HepG2 (cell line): ENCODE data around the gene SRC. TPM values are rescaled to one million over a fixed set of nuclear protein-coding genes. Genes with fewer than 3 reads are reported as not detected.

Experiments
- FOXC1 ChIP-seq: sonication (generic); formaldehyde crosslinking; IDR thresholded peaks from 2 replicates; pipeline ENCODE4 v1.8.0; 2022; ENCODE audit warnings: mild to moderate bottlenecking, missing genetic modification reagents, borderline replicate concordance
- JUN ChIP-seq: sonication (generic); formaldehyde crosslinking; IDR thresholded peaks from 2 replicates; pipeline ENCODE4 v1.4.0; 2020; ENCODE audit warnings: mild to moderate bottlenecking, missing genetic modification reagents
- MLLT10 ChIP-seq: sonication (generic); formaldehyde crosslinking; IDR thresholded peaks from 2 replicates; pipeline ENCODE4 v1.4.0; 2020; ENCODE audit warnings: missing genetic modification reagents
- SIN3B ChIP-seq: fragments of 150-350 bp; IDR thresholded peaks from 2 replicates; pipeline ENCODE4 v1.6.1; 2014; ENCODE audit warnings: low read length
- YY1 ChIP-seq: IDR thresholded peaks from 2 replicates; pipeline ENCODE4 v1.6.1; 2011; ENCODE audit warnings: low read length, low read depth, moderate library complexity, mild to moderate bottlenecking; ENCODE audit not compliant: insufficient read depth, insufficient replicate concordance
- ZNF598 ChIP-seq: sonication (generic); formaldehyde crosslinking; IDR thresholded peaks from 2 replicates; pipeline ENCODE4 v1.5.1; 2020; ENCODE audit warnings: mild to moderate bottlenecking, missing genetic modification reagents, borderline replicate concordance
- ZNF678 ChIP-seq: sonication (generic); formaldehyde crosslinking; IDR thresholded peaks from 2 replicates; pipeline ENCODE4 v1.4.0; 2020; ENCODE audit warnings: mild to moderate bottlenecking, missing genetic modification reagents
- polyA plus RNA-seq, 8 experiments: library from polyadenylated mRNA; depleted of rRNA in 3 of 8; stranded (reverse) in 7 of 8; unstranded in 1 of 8; fragments of >200 nt; fragmentation: Illumina TruSeq in 4 of 8; extraction: Trizol in 4 of 8; gene quantifications; 2 replicates each; pipeline versions ENCODE4 v1.2.1 to v1.2.3, GENCODE V29; 2011 to 2016; ENCODE audit warnings: low read depth in 4 of 8, missing spikeins in 1 of 8, mixed read lengths in 1 of 8; ENCODE audit not compliant: insufficient read depth in 1 of 8
- total RNA-seq, 5 experiments: library from RNA; depleted of rRNA; stranded (reverse); fragments of >200 nt; fragmentation: Illumina TruSeq; extraction: Trizol; gene quantifications; 2 replicates each; pipeline ENCODE4 v1.2.3, GENCODE V29; 2016; ENCODE audit warnings: low read depth in 1 of 5
- TF ChIP-seq, protein P1 (sequence below): sonication (generic); formaldehyde crosslinking; IDR thresholded peaks from 2 replicates; pipeline ENCODE4 v1.8.0; 2022; ENCODE audit warnings: low read depth, missing genetic modification reagents
- TF ChIP-seq, protein P2 (sequence below): sonication (generic); formaldehyde crosslinking; IDR thresholded peaks from 2 replicates; pipeline ENCODE4 v1.4.0; 2020; ENCODE audit warnings: mild to moderate bottlenecking, missing genetic modification reagents
- TF ChIP-seq, protein P3 (sequence below): sonication (generic); formaldehyde crosslinking; IDR thresholded peaks from 2 replicates; pipeline ENCODE4 v1.8.0; 2022; ENCODE audit warnings: mild to moderate bottlenecking, missing genetic modification reagents
- TF ChIP-seq, protein P4 (sequence below): sonication (generic); formaldehyde crosslinking; IDR thresholded peaks from 2 replicates; pipeline ENCODE4 v1.8.0; 2022; ENCODE audit warnings: missing genetic modification reagents, low read depth, mild to moderate bottlenecking, borderline replicate concordance
- TF ChIP-seq, protein P5 (sequence below): sonication (generic); formaldehyde crosslinking; IDR thresholded peaks from 2 replicates; pipeline ENCODE4 v1.5.0; 2020; ENCODE audit warnings: mild to moderate bottlenecking, missing genetic modification reagents, borderline replicate concordance
- TF ChIP-seq, protein P6 (sequence below): sonication (generic); formaldehyde crosslinking; IDR thresholded peaks from 2 replicates; pipeline ENCODE4 v1.4.0; 2020; ENCODE audit warnings: missing genetic modification reagents
- TF ChIP-seq, protein P7 (sequence below): IDR thresholded peaks from 2 replicates; pipeline ENCODE4 v1.6.1; 2018; ENCODE audit warnings: missing genetic modification reagents, mild to moderate bottlenecking, missing compliant biosample characterization

Gene SRC
- total and polyA plus RNA-seq, 2 of the 13 experiments (the other 11 are each of a cell fraction or from before 2014, with no cell fraction given), result 54.7 to 192 TPM

DNA sequence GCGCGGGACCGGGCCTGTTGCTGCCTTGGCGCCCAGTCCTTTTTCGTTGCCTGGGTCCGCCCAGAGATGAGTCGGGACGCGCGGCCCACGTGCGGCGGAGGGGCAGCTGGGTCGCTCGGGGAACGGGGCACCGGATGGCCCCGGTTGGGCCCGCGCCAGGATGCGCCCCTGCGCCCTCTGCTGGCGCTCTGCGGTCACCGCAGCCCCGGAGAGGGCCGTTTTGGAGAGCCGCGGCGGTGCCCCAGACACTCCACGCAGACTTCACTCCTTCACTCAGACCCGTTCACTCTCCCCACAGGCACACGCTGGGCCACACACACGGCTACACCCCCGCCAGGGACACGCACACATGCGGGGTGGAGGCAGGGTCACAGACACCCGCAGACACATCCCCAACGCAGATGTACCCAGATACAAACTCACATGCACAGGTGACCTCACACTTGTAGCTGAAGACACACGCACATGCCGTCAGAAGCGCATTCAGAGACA, 38.8 kb downstream of the SRC start (continued):
- TF ChIP-seq, protein P1, sequence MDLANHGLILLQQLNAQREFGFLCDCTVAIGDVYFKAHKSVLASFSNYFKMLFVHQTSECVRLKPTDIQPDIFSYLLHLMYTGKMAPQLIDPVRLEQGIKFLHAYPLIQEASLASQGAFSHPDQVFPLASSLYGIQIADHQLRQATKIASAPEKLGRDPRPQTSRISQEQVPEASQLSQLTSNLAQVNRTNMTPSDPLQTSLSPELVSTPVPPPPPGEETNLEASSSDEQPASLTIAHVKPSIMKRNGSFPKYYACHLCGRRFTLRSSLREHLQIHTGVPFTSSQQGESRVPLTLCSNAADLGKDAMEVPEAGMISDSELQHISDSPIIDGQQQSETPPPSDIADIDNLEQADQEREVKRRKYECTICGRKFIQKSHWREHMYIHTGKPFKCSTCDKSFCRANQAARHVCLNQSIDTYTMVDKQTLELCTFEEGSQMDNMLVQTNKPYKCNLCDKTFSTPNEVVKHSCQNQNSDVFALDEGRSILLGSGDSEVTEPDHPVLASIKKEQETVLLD (CRISPR knock-in tag), result peak; percentile 2; the same call in 1 of the 2 replicates
- no peak for TF ChIP-seq ZNF598 (CRISPR knock-in tag)
- TF ChIP-seq, protein P2, sequence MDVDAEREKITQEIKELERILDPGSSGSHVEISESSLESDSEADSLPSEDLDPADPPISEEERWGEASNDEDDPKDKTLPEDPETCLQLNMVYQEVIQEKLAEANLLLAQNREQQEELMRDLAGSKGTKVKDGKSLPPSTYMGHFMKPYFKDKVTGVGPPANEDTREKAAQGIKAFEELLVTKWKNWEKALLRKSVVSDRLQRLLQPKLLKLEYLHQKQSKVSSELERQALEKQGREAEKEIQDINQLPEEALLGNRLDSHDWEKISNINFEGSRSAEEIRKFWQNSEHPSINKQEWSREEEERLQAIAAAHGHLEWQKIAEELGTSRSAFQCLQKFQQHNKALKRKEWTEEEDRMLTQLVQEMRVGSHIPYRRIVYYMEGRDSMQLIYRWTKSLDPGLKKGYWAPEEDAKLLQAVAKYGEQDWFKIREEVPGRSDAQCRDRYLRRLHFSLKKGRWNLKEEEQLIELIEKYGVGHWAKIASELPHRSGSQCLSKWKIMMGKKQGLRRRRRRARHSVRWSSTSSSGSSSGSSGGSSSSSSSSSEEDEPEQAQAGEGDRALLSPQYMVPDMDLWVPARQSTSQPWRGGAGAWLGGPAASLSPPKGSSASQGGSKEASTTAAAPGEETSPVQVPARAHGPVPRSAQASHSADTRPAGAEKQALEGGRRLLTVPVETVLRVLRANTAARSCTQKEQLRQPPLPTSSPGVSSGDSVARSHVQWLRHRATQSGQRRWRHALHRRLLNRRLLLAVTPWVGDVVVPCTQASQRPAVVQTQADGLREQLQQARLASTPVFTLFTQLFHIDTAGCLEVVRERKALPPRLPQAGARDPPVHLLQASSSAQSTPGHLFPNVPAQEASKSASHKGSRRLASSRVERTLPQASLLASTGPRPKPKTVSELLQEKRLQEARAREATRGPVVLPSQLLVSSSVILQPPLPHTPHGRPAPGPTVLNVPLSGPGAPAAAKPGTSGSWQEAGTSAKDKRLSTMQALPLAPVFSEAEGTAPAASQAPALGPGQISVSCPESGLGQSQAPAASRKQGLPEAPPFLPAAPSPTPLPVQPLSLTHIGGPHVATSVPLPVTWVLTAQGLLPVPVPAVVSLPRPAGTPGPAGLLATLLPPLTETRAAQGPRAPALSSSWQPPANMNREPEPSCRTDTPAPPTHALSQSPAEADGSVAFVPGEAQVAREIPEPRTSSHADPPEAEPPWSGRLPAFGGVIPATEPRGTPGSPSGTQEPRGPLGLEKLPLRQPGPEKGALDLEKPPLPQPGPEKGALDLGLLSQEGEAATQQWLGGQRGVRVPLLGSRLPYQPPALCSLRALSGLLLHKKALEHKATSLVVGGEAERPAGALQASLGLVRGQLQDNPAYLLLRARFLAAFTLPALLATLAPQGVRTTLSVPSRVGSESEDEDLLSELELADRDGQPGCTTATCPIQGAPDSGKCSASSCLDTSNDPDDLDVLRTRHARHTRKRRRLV (CRISPR knock-in tag), result no peak
- 0 out of 2 replicates have a peak, but pooled peaks have one; percentile 59 for TF ChIP-seq FOXC1 (CRISPR knock-in tag)
- TF ChIP-seq, protein P3, sequence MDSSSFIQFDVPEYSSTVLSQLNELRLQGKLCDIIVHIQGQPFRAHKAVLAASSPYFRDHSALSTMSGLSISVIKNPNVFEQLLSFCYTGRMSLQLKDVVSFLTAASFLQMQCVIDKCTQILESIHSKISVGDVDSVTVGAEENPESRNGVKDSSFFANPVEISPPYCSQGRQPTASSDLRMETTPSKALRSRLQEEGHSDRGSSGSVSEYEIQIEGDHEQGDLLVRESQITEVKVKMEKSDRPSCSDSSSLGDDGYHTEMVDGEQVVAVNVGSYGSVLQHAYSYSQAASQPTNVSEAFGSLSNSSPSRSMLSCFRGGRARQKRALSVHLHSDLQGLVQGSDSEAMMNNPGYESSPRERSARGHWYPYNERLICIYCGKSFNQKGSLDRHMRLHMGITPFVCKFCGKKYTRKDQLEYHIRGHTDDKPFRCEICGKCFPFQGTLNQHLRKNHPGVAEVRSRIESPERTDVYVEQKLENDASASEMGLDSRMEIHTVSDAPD (CRISPR knock-in tag), result no peak
- TF ChIP-seq, protein P4, sequence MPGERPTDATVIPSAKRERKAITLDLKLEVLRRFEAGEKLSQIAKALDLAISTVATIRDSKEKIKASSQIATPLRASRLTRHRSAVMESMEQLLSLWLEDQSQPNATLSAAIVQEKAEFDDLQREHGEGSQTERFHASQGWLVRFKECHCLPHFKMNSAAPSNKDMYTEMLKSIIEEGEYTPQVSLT (CRISPR knock-in tag), result no peak
- TF ChIP-seq, protein P5, sequence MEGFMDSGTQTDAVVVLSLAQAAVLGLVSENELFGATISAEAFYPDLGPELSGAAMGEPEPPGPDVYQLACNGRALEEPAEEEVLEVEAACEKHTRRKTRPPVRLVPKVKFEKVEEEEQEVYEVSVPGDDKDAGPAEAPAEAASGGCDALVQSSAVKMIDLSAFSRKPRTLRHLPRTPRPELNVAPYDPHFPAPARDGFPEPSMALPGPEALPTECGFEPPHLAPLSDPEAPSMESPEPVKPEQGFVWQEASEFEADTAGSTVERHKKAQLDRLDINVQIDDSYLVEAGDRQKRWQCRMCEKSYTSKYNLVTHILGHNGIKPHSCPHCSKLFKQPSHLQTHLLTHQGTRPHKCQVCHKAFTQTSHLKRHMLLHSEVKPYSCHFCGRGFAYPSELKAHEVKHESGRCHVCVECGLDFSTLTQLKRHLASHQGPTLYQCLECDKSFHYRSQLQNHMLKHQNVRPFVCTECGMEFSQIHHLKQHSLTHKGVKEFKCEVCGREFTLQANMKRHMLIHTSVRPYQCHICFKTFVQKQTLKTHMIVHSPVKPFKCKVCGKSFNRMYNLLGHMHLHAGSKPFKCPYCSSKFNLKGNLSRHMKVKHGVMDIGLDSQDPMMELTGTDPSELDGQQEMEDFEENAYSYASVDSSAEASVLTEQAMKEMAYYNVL, result no peak
- TF ChIP-seq SIN3B, result no peak
- TF ChIP-seq, protein P6, sequence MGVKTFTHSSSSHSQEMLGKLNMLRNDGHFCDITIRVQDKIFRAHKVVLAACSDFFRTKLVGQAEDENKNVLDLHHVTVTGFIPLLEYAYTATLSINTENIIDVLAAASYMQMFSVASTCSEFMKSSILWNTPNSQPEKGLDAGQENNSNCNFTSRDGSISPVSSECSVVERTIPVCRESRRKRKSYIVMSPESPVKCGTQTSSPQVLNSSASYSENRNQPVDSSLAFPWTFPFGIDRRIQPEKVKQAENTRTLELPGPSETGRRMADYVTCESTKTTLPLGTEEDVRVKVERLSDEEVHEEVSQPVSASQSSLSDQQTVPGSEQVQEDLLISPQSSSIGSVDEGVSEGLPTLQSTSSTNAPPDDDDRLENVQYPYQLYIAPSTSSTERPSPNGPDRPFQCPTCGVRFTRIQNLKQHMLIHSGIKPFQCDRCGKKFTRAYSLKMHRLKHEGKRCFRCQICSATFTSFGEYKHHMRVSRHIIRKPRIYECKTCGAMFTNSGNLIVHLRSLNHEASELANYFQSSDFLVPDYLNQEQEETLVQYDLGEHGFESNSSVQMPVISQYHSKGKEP, result no peak
- TF ChIP-seq JUN (CRISPR knock-in tag), result no peak
- TF ChIP-seq, protein P7, sequence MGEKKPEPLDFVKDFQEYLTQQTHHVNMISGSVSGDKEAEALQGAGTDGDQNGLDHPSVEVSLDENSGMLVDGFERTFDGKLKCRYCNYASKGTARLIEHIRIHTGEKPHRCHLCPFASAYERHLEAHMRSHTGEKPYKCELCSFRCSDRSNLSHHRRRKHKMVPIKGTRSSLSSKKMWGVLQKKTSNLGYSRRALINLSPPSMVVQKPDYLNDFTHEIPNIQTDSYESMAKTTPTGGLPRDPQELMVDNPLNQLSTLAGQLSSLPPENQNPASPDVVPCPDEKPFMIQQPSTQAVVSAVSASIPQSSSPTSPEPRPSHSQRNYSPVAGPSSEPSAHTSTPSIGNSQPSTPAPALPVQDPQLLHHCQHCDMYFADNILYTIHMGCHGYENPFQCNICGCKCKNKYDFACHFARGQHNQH (CRISPR knock-in tag), result no peak
- TF ChIP-seq YY1, result peak; percentile 75
- no peak for TF ChIP-seq ZNF678 (CRISPR knock-in tag)
- TF ChIP-seq MLLT10 (CRISPR knock-in tag), result no peak
